Right hindlimb (tissue), 1 donor: ENCODE results near the gene ARHGAP10.

Experiments
- DNase-seq: peaks from one replicate; pipeline ENCODE4 v3.0.0-alpha.2; 2018

Gene ARHGAP10, protein sequence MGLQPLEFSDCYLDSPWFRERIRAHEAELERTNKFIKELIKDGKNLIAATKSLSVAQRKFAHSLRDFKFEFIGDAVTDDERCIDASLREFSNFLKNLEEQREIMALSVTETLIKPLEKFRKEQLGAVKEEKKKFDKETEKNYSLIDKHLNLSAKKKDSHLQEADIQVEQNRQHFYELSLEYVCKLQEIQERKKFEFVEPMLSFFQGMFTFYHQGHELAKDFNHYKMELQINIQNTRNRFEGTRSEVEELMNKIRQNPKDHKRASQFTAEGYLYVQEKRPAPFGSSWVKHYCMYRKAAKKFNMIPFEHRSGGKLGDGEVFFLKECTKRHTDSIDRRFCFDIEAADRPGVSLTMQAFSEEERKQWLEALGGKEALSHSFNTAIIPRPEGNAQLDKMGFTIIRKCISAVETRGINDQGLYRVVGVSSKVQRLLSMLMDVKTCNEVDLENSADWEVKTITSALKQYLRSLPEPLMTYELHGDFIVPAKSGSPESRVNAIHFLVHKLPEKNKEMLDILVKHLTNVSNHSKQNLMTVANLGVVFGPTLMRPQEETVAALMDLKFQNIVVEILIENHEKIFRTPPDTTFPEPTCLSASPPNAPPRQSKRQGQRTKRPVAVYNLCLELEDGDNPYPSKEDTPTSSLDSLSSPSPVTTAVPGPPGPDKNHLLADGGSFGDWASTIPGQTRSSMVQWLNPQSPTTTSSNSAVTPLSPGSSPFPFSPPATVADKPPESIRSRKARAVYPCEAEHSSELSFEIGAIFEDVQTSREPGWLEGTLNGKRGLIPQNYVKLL

GRCh38 chr4:147731580-147732517, at the start of gene ARHGAP10:
Gene ARHGAP10, plus strand, starts transcription at chr4:147732088. Its CDS starts 214 bp downstream, at chr4:147732302.
- DNase-seq = peak; percentile 87

DNA sequence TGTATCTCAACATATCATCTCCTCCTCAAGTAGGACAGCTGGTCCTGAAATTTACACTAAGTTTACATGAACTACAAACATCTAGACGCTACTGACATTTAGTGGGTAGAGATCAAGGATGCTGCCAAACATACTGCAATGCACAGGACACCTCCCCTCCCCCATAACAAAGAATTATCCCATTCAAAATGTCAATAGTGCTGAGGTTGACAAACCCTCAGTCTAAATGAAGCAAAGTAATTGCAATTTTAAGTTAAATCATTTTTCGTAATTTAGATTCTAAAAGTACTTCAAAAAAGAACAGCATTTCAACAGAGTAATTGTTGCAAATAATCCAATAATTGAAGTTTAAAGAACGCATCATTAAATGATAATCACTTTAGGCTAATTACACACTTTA, 49.1 kb upstream of the ARHGAP10 start:
- DNase-seq = no peak

DNA sequence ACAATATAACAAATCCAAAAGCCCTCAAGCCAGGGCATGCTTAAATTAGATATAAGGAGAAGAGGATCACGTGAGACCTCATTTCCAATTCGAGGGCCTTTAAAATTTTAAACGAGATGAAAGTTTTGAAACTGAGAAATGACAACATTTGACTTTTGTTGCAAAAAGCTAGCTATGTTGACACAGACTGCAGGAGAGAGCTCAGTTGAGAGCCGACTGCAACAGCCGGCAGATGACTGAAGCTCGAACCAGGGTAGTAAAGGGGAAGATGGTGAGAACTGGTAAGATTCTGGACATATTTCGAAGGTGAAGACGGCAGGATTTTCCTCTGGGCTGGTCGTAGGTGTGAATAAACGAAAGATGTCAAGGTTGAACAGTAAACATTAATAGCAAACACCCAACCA, 48.7 kb upstream of the ARHGAP10 start:
- peak; percentile 36 for DNase-seq

DNA sequence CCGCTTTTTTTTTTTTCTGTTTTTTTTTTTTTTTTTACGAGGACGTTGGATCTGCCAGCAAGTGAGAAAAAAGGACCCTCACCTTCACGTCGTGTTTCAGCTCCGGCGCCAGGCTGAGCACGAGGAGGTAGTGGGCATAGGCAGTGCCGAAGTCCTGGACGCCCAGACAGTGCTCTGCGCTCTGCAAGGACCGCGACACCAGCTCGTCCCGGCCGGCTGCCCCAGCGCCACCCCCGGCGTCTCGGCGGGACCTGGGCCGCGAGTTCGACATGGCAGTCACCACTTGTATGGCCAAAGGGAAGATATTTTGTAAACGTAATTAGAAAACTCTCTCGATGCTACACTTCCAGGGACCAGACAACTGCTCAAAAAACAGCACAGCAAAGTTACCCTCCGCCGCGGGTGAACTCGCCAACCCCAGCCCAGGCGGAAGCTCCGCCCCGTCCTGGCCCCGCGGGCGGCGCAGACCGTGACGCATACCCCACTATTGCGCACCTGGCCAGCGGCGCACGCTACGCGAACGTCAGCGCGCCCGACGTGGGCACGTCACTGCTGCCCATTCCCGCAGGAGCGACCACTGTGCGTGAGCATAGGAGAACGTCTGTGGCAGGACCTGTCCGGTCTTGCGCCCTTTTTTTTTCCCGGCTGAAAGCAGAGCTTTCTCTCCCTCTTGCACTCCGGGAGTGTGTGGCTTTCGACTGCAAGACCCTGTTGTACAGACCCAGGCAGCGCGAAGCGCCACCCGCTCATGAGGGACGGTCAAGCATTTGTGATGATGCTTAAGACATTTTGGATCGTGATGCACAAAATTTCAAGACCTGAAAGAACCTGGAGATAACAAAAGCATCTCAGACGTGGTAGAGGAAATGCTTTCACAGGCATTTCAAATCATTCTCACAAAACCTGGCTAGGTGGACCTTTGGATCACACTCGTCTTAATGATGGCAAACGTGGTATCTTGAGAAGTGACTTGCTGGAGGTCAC, 47.9 kb upstream of the ARHGAP10 start, which contains the start of gene PRMT9:
PRMT9 (minus strand) TSS at position 447 of the 984 bp plus-strand sequence; CDS start at position 271, 176 bp downstream.
- DNase-seq = peak; percentile 95

DNA sequence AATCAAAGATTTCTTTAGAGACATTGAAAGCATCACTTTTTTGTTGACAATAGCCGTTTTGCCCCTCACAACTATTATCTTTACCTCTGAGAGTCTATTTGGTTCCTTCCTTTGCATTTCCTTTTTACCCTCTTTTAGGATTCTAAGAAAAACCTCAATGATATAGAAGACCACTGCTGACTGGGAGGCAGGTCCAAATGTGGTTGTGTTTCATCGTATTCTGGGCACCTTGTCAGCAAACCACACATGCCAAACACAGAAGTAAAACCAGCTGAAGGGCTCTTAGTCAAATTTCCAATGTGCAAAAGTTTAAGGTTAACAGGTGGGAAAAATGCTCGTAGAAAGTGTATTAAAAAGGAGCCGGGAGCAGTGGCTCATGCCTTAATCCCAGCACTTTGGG, 42.8 kb upstream of the ARHGAP10 start:
- DNase-seq = no peak

- DNase-seq = no peak
Observed at GRCh38 chr4:147691820-147692219, 40.1 kb upstream of the ARHGAP10 start.

- no peak for DNase-seq
Observed at GRCh38 chr4:147693218-147693617, 38.7 kb upstream of the ARHGAP10 start.

- no peak for DNase-seq
Observed at GRCh38 chr4:147696866-147697265, 35.0 kb upstream of the ARHGAP10 start.

DNA sequence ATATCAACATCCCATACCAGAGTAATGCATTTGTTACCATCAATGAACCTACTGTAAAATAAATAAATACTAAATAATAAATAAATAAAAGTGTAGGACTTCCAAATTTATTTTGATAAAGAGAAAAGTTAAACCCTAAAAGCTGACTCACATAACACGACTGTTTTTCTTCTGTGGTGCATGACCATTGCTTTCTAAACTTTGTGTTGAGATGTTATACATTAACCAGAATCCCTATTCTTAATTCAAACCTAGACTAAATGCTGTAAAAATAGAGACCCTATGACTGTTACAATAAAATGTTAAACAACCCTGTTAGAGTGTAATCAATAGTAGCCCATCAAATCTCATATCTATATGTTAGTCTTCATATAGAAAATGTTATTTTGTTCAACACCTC, 27.0 kb upstream of the ARHGAP10 start:
- DNase-seq = no peak

GRCh38 chr4:147707892-147708672, 23.8 kb upstream of the ARHGAP10 start:
- peak; percentile 42 for DNase-seq

GRCh38 chr4:147709999-147710398, 21.9 kb upstream of the ARHGAP10 start:
- no peak for DNase-seq

- DNase-seq = no peak
Observed at GRCh38 chr4:147714575-147715401, 17.1 kb upstream of the ARHGAP10 start.

DNA sequence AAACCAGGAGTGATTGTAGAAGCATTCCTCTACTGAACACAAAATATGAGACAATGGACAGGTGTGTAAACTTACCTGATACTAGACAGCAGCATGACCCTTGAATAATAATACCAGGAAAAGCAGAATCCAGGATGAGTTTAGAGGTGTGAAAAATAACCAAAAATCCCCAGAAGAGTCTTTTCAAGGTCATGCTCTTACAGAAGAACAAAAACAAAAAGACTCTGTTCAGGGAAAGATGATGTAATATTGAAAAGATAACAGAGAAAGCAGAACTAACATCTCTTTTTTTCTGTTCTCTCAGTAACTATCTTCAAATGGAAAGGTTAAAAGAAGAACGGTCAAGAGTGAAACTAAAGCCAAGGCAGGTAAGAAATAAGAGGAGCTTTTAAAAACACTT, 14.0 kb upstream of the ARHGAP10 start:
- DNase-seq = no peak

DNA sequence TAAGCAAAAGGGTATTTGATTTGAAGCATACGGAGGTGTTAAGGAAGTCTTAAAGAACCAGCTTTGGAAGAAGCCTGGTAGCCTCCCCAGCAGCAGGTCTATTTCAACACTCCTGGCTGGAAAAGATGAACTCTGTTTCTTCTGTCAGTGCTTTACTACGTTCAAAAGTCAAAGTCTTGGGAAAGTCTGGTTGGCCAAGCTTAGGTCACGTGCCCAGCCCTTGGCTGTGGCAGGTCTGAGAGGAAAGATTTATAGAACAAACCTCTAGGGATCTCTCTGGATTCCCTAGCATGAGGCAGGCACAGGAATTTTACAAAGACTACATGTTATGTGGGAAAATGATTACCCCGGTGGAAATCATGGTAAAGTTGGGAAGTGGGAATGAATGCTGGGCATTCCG, 8.6 kb upstream of the ARHGAP10 start:
- no peak for DNase-seq

DNA sequence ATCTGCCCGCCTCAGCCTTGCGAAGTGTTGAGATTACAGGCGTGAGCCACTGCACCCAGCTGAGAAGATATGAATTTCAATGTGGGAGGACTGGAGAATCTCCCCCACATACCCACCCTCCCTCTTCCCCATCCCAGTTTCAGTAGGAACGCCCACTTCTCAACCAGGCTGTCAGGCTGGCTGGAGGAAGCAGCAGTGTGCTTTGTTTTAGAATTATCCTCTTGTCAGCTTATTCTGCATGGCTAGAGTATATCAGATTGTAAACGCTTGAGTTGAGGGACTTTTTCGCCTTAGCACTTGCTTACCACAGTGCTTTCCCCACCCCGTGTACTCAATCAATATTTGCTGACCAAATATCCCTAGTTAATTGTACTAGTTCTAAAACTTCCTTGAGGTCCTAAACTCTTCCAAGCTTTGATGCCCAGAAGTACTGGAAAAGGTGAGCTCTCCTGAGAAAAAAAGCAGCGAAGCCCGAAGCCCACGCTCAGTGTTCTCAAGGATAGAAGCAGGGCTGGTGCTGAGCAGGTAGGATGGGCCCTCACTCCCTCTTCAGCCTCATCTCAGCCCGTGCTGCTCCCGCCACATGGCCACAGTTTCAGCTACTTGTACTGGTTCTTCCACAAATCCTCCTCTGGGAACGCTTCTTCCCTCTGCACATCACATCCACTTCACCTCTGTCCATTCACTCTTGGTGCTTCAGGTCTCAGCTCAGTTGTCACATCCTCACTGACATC, 7.3 kb upstream of the ARHGAP10 start:
- no peak for DNase-seq

DNA sequence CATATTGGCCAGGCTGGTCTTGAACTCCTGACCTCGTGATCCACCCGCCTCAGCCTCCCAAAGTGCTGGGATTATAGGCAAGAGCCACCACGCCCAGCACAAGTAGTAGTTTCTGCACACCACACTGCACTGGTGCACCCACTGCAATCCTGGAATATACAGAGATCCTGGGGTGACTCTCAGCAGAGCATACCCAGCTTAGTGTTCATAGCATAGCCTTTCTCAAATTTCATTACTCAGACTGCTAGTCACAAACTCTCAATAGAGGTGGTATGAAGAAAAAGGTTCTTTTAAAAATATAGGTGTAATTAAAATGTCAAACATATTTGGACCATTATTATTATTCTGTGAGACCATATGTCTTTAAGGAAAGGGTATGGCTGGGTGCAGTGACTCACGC, 6.2 kb upstream of the ARHGAP10 start:
- DNase-seq = no peak

DNA sequence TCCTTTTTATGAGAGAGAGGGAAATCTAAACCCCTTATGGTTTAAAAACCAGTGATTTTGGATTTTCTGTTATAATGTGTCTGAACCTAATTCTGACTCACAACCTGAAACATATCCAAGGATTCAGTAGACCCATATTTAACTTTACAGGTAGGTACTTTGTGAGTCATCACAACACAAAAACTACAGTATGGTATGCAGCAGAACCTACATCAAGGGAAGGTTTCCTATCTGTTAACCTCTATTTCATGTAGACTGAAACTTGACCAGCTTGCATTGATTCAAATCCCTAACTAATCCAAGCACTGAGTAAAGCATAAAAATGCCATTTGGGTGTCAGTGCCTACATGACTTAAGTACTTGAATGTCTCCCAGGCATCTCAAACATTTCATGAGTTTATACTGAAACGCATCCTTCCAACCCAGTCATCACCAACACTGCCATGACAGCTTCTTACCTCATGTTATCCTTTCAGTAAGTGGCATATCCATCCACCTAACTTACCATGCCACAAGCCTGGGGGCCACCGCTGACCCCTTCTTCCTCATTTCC, 4.3 kb upstream of the ARHGAP10 start:
- no peak for DNase-seq

- DNase-seq = no peak
Observed at GRCh38 chr4:147730333-147730732, 1.6 kb upstream of the ARHGAP10 start.
